ENCODE measurements around the gene NUPR1.
"Not testable (repeated sequence)": the region's sequence is repeated elsewhere in the genome, so short reads cannot be mapped to it uniquely, and the experiment has no call there.

The NUPR1 gene

GRCh38 chr16:28573738-28574718 is 35.3 kb upstream of the NUPR1 start:
- no peak for TF ChIP-seq CTCF (IDR thresholded peaks at IDR 0.05; ENCODE audit: low read depth, low read length)
- DNase-seq (ENCODE audit: extremely low read depth, low read depth): no peak

- no peak for DNase-seq (ENCODE audit: extremely low read depth, low read depth)
- no peak for TF ChIP-seq CTCF (IDR thresholded peaks at IDR 0.05; ENCODE audit: low read depth, low read length)
Observed at GRCh38 chr16:28572696-28573510, 34.1 kb upstream of the NUPR1 start.

GRCh38 chr16:28569968-28570752 is 31.4 kb upstream of the NUPR1 start:
- DNase-seq (ENCODE audit: extremely low read depth, low read depth): no peak

DNA sequence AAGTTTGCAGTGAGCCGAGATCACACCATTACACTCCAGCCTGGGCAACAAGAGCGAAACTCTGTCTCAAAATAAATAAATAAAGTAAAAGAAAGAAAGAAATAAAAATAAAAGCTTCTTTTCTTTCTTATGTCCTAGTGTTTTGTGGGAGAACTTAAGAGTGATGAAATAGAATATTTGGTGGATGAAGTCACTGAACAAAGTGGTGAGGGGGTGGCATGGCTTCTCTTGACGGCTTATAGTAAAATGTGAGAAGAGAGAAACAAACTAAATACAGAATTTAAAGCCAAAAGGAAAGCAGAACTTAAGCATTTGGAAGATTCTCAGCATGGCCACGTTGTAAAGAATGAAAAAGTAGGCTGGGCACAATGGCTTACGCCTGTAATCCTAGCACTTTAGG is 30.2 kb upstream of the NUPR1 start:
- DNase-seq (ENCODE audit: extremely low read depth, low read depth): no peak
- TF ChIP-seq CTCF (IDR thresholded peaks at IDR 0.05; ENCODE audit: low read depth, low read length): no peak

More at GRCh38 chr16:28569968-28570752, 31.4 kb upstream of the NUPR1 start:
- no peak for TF ChIP-seq CTCF (IDR thresholded peaks at IDR 0.05; ENCODE audit: low read depth, low read length)

DNA sequence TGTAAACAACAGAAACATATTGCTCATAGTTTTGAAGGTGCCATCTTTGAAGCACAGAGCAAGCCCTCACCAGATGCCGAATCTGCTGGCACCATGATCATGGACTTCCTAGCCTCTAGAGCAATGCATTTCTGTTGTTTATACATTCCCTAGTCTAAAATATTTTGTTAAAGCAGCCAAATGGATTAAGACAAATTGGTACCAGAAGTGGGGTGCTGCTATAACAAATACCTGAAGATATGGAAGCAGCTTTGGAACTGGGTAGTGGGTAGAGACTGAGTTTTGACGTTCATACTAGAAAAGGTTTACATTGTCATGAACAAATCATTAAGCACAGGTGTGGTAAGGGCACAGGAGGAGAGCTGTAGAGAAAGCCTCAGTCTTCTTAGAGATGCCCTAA is 28.5 kb upstream of the NUPR1 start:
- TF ChIP-seq CTCF (IDR thresholded peaks at IDR 0.05; ENCODE audit: low read depth, low read length): no peak

DNA sequence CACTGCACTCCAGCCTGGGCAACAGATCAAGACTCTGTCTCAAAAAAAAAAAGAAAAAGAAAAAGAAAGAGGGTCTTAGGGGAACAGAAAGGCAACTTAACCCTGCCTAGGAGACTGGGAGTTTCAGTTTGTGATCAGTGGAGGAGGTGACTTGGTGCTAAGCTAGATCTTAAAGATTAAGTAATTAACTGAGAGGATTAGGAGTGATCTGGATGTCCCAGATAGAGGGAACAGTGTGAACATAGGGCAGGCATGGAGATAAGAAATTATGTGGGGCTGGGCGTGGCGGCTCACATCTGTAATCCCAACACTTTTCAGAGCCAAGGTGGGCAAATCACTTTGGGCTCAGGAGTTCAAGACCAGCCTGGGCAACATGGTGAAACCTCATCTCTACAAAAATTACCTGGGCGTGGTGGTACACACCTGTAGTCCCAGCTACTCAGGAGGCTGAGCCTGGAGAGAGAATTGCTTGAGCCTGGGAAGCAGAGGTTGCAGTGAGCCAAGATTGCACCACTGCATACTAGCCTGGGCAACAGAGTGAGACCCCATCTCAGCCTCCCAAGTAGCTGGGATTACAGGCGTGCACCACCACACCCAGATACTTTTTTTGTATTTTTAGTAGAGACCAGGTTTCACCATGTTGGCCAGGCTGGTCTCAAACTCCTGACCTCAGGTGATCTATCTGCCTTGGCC is 27.6 kb upstream of the NUPR1 start:
- DNase-seq (ENCODE audit: extremely low read depth, low read depth): not testable (repeated sequence)

More for the DNA sequence above, 28.5 kb upstream of the NUPR1 start:
- no peak for DNase-seq (ENCODE audit: extremely low read depth, low read depth)

DNA sequence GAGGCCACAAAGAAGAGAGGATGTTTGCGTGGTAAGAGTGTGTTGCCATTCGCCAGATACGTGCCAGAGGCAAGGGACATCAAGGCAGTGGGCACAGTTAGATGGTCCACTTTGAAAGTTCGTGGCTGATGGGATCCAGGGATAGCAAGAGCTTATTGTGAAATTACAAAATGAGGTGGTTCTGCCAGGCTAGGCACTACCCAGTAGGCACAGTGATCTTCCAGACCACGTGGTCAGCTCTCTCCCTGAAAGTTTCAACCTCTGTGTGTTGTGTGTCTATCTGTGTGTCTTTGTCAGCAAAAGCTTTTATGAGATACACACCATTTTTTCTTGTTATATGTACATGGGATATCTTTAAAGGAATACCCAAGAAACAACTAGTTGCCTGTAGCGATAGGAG is 24.4 kb upstream of the NUPR1 start:
- no peak for DNase-seq (ENCODE audit: extremely low read depth, low read depth)
- TF ChIP-seq CTCF (IDR thresholded peaks at IDR 0.05; ENCODE audit: low read depth, low read length): no peak

All from AG09319 (cell line).